HEK293T (cell line): ENCODE results near the gene TANC1.

Source experiments
- NFRKB ChIP-seq: fragments of 450-650 bp; IDR thresholded peaks from 2 replicates; pipeline ENCODE4 v1.6.1; 2016; ENCODE audit warnings: mild to moderate bottlenecking, moderate library complexity
- TARDBP ChIP-seq: fragments of 450-650 bp; IDR thresholded peaks from 2 replicates; pipeline ENCODE4 v1.6.1; 2016
- ZNF384 ChIP-seq: fragments of 450-650 bp; IDR thresholded peaks from 2 replicates; pipeline ENCODE4 v1.6.1; 2016

- TF ChIP-seq NFRKB (no peak), TARDBP (no peak), ZNF384 (no peak)
Observed at GRCh38 chr2:159230145-159230877, 261.9 kb downstream of the TANC1 start.
